ENCODE data around the gene LHX4. TPM values are rescaled to one million over a fixed set of nuclear protein-coding genes. Genes with fewer than 3 reads are reported as not detected.
"Not testable (repeated sequence)": the region's sequence is repeated elsewhere in the genome, so short reads cannot be mapped to it uniquely, and the experiment has no call there.

The LHX4 gene
- total RNA-seq, 1 experiment from 2014 or later, result 0.12 TPM

GRCh38 chr1:180197231-180197630, 32.8 kb upstream of the LHX4 start:
- no peak for DNase-seq (ENCODE audit: low read depth)

DNA sequence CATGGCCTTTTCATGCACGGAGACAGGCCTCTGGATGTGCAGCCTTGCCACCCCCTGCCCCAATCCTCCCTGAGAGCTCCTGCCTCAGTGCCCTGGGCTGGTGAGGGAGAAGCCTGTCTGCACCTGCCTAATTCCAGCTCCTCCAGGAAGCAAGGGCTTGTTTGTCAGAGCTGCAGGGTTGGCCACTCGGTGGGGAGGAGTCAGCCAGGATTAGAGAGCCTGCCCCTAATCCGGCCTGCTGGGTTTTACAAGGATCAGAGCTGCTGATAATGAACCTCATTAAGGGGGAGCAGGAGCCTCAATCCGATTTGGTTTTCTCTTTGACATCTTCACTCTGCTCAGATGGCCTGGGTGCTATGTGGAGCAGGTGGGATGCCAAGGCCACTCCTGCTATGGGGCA, 31.9 kb upstream of the LHX4 start:
- no peak for DNase-seq (ENCODE audit: low read depth)

GRCh38 chr1:180198611-180199010, 31.5 kb upstream of the LHX4 start:
- DNase-seq (ENCODE audit: low read depth), result no peak

- no peak for DNase-seq (ENCODE audit: low read depth)
Measured at GRCh38 chr1:180199018-180199417, 31.0 kb upstream of the LHX4 start.

GRCh38 chr1:180201451-180202200, 28.4 kb upstream of the LHX4 start:
- DNase-seq (ENCODE audit: low read depth), result no peak

DNA sequence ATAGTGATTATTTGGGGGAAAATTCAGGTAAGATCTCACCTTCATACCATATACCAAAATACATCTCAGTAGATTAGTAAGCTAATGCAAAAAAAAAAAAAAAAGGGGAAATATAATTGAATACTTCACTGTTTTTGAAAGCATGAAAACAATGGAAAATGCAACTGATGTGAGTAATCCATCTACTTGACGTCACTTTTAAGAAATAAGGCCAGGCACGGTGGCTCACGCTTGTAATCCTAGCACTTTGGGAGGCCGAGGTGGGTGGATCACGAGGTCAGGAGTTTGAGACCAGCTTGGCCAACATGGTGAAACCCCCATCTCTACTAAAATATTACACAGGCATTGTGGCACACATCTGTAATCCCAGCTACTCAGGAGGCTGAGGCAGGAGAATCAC, 27.5 kb upstream of the LHX4 start:
- not testable (repeated sequence) for DNase-seq (ENCODE audit: low read depth)

DNA sequence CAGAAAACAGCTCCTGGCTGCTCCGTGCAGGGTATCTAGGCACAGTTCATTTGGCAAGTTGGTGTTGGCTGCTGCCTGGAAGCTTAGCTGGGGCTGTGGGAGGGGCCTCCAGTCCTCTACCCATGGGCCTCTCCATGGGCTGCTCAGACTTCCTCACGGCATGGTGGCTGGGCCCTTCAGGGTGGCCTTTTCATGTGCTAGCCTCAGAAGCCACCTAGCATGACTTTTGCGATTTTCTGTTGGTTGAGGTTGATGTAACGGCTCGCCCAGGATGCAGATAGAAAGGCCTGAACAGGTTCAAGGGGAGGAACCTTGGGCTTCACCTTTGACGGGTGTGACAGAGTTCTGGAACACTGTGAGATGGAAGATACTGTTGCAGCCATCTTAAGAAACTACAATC, 25.8 kb upstream of the LHX4 start:
- no peak for DNase-seq (ENCODE audit: low read depth)

DNA sequence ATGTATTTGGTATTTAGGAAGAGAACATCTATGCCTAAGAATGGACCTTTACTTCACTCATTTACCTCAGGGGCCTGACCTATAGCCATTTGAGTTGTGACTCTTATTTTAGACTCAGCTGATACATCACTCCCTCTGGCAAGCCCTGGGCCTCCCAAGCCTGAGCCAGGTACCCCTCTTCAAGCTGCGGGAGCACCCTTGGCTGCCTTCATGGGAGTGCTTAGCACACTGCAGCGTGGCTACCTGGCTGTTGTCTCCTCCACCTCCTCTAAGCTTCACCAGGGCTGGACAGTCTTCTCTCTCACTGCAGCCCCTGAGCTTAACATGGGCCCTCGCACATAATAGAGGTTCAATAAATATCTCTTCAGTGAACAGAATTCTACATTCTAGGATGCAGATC, 23.5 kb upstream of the LHX4 start:
- no peak for DNase-seq (ENCODE audit: low read depth)

GRCh38 chr1:180208264-180208663, 21.8 kb upstream of the LHX4 start:
- no peak for DNase-seq (ENCODE audit: low read depth)

- no peak for DNase-seq (ENCODE audit: low read depth)
Measured at GRCh38 chr1:180210008-180210620, 19.9 kb upstream of the LHX4 start.

GRCh38 chr1:180211156-180211859, 18.8 kb upstream of the LHX4 start:
- DNase-seq (ENCODE audit: low read depth), result no peak

- DNase-seq (ENCODE audit: low read depth), result peak; percentile 13
Measured at GRCh38 chr1:180211860-180212229, 18.2 kb upstream of the LHX4 start.

DNA sequence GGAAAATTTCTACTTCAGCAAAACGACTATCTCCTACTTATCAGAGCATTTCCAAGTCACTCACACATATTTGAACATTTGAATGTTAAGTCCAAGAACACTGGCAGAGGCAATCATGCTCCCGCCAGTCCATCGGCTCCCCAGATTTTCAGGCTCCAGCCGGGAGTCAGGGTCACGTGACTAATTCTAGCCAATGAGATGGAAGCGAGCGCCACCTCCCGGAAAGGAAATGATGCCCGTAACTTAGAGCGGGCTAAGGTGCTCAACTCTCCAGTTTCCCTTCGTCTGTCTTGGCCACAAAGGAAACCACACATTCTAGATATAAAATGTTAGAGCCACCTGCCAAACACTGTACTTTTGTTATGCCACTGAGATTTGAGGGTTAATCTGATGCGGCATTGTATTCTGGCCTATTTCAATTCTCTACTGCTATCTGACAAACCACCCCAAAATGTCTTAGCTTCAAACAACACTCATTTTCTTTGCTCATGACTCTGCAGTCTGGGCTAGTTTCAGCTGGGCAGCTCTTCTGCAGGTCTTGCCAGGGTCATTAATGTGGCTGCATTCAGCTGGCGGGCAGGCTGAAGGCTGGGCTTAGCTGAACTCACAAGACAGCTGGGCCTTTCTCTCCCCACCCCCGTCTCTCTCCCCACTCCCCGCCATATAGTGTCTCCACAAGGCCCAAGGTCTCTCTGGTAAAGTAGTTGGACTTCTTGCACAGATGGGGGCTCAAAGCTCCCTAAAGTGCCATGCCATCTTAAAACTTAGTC, 16.5 kb upstream of the LHX4 start:
- no peak for DNase-seq (ENCODE audit: low read depth)

GRCh38 chr1:180215856-180216625, 14.0 kb upstream of the LHX4 start:
- no peak for DNase-seq (ENCODE audit: low read depth)

- no peak for DNase-seq (ENCODE audit: low read depth)
Measured at GRCh38 chr1:180217006-180217405, 13.1 kb upstream of the LHX4 start.

DNA sequence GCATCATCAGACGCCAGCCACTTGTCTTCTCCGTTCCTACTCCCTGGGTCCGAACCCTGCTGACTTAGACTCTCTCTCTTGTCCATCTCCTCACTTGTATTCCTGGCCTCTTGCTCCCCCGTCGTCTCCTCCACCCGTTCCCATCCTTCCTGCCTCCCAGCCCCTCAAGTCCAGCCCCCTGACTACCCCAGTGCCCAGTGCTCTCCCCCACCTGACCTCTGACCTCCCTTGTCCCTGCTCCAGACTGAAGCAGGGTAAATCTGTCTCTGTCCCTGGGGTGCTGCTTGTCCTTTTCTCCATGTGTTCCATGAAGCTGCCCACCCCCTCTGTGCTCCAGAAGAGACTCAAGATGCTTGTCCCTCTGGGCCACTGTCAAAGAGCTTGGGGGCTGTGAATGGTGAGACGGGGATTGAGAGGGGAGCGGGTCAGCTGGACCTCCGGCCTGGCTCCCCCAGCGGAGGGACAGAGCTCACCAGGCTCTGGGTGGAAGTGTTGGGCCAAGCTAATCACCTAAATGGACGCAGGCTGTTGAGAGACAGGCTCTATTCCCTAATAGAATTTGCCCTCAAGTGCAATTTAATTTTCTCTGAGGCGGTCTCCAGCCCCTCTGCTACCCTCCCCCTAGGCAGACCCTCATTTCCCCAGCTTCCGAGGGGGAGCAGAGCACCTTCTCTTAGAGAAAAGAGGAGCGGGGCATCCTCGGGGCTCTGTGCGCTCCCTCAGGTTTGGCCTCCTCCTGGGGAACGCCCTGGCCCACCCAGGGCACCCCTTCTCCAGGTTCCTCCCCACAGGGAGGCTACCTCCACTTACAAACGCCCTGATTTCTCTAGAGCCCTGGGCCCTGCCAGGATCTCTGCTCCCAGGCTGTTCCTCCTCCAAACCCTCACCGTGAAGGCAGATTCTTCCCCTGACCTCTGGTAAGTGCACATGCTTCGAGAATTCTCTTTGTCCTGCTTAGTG, 11.0 kb upstream of the LHX4 start:
- DNase-seq (ENCODE audit: low read depth), result no peak

DNA sequence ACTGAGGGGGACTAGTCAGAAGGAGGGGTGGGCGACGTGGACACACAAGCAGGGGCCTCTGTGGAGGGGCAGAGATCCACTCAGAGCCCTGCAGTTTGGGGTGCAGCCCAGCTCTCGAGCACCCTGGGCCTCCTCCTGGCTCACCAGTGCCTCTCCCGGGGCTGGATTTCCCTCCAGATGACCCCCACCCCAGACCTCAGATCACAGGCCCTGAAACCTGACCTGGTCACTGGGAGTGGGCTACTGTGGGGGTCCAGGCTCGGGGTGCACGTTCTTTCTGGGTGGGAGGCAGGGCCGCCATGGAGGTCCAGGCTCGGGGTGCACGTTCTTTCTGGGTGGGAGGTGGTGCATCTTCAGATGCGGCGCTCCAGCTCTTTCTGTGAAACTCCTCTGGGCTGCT, 10.3 kb upstream of the LHX4 start:
- no peak for DNase-seq (ENCODE audit: low read depth)

DNA sequence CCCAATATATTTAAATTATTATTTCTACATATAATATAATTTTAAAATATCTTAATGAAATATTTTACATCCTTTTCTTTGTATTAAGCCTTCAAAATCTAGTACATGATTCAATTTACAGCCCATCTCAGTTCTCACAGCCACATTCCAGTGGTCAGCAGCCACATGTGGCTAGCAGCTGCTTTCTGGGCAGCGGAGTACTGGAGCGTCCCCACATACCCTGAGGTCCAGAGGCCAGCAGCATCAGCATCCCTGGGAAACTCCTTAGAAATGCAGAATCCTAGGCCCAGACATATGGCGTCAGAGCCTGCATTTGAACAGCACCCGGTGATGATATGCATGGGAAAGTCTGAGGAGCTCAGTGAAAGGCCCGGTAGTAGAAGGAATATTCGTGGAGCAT, 8.6 kb upstream of the LHX4 start:
- peak; percentile 59 for DNase-seq (ENCODE audit: low read depth)

DNA sequence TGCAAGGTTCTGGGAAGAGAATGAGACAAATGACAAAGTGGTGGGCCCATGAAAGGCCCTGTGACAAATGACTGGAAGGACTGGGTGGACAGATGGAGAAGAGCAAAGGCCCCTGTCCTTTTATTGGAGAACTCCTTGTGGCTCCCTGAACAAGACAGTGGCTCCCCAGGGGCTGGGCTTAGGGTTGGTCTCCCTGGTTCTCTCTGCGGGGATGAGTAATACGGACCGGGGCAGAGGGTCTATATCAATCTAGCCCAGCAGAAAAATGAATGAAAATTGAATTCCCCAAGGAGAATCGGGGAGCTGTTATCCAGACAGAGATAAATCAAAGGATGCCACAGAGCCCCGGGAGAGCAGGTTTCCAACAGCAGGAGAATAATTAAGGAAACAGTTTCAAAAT, 5.2 kb upstream of the LHX4 start:
- no peak for DNase-seq (ENCODE audit: low read depth)

- DNase-seq (ENCODE audit: low read depth), result no peak
Measured at GRCh38 chr1:180225403-180225802, 4.7 kb upstream of the LHX4 start.

All from RPMI7951 (cell line).